Measurements from ENCODE around the gene GPS2. TPM values are rescaled to one million over a fixed set of nuclear protein-coding genes. Genes with fewer than 3 reads are reported as not detected.
A peak's percentile ranks its signal among the peaks of the same experiment; 100 is the strongest.

The GPS2 gene
- total RNA-seq, 4 donors from 2014 or later, result 34.0 to 68.3 (median 43.9) TPM

- Histone ChIP-seq H3K4me3 (peak overlapping the region; percentile 34 to 42), H3K27ac (peak overlapping the region; percentile 75 to 90), H3K36me3 (no peaks in the 10 kb centered on the region), H3K27me3 (no peaks in the 10 kb centered on the region), H3K9me3 (no peaks in the 10 kb centered on the region), H3K4me1 (peaks cover 0 to 16% of the 10 kb centered on the region in 2 donors)
- TF ChIP-seq POLR2A (IDR thresholded peaks at IDR 0.05) (no peak), CTCF (IDR thresholded peaks at IDR 0.05) (peak; percentile 94 to 98 (median 96))
- intact Hi-C loops (cut with DNase I; ENCODE audit: low total_unique reads), result loop anchor here (2.0 kb wide), 1 partner anchor 16 kb away; no protein-coding TSS in a partner anchor
- DNase-seq, result peak; percentile 77 to 87
These were observed 34.6 kb downstream of the GPS2 start for GRCh38 chr17:7280519-7281073.

- intact Hi-C loops (cut with DNase I; ENCODE audit: low total_unique reads), result no loop called here
- no peak for DNase-seq
- Histone ChIP-seq H3K36me3 (no peaks in the 10 kb centered on the region), H3K9me3 (no peaks in the 10 kb centered on the region), H3K4me1 (peaks cover 0 to 16% of the 10 kb centered on the region in 2 donors), H3K4me3 (no peak overlapping the region), H3K27me3 (no peaks in the 10 kb centered on the region), H3K27ac (no peak overlapping the region)
- TF ChIP-seq POLR2A (IDR thresholded peaks at IDR 0.05) (no peak), CTCF (IDR thresholded peaks at IDR 0.05) (no peak)
These were observed 35.7 kb downstream of the GPS2 start for GRCh38 chr17:7279448-7279847.

GRCh38 chr17:7266784-7267183 is 48.4 kb downstream of the GPS2 start:
- TF ChIP-seq POLR2A (IDR thresholded peaks at IDR 0.05) (no peak), CTCF (IDR thresholded peaks at IDR 0.05) (no peak)
- H3K4me1 ChIP-seq, result no peaks in the 10 kb centered on the region
- no peaks in the 10 kb centered on the region for H3K9me3 ChIP-seq
- peaks cover 14 to 17% of the 10 kb centered on the region in 2 donors for H3K27me3 ChIP-seq
- H3K4me3 ChIP-seq, result no peak overlapping the region
- DNase-seq, result no peak
- no peaks in the 10 kb centered on the region for H3K36me3 ChIP-seq
- no peak overlapping the region for H3K27ac ChIP-seq
- intact Hi-C loops (cut with DNase I; ENCODE audit: low total_unique reads), result no loop called here

GRCh38 chr17:7263801-7264078 is 51.4 kb downstream of the GPS2 start:
- Histone ChIP-seq H3K27ac (no peak overlapping the region), H3K4me1 (no peaks in the 10 kb centered on the region), H3K27me3 (peaks cover 21 to 27% of the 10 kb centered on the region in 2 donors), H3K36me3 (no peaks in the 10 kb centered on the region), H3K4me3 (no peak overlapping the region), H3K9me3 (no peaks in the 10 kb centered on the region)
- DNase-seq, result no peak
- no peak for TF ChIP-seq POLR2A (IDR thresholded peaks at IDR 0.05)
- TF ChIP-seq CTCF (IDR thresholded peaks at IDR 0.05), result no peak
- intact Hi-C loops (cut with DNase I; ENCODE audit: low total_unique reads), result no loop called here

GRCh38 chr17:7262935-7263800 is 52.0 kb downstream of the GPS2 start:
- Histone ChIP-seq H3K27ac (no peak overlapping the region), H3K9me3 (no peaks in the 10 kb centered on the region), H3K27me3 (peaks cover 21 to 27% of the 10 kb centered on the region in 2 donors), H3K36me3 (no peaks in the 10 kb centered on the region), H3K4me3 (no peak overlapping the region), H3K4me1 (no peaks in the 10 kb centered on the region)
- intact Hi-C loops (cut with DNase I; ENCODE audit: low total_unique reads), result no loop called here
- TF ChIP-seq POLR2A (IDR thresholded peaks at IDR 0.05) (no peak), CTCF (IDR thresholded peaks at IDR 0.05) (no peak)
- DNase-seq, result no peak

Data from uterus (tissue), 4 donors.